ENCODE data around the gene ENPP6.
"Not testable (repeated sequence)": the region's sequence is repeated elsewhere in the genome, so short reads cannot be mapped to it uniquely, and the experiment has no call there.

The ENPP6 gene

DNA sequence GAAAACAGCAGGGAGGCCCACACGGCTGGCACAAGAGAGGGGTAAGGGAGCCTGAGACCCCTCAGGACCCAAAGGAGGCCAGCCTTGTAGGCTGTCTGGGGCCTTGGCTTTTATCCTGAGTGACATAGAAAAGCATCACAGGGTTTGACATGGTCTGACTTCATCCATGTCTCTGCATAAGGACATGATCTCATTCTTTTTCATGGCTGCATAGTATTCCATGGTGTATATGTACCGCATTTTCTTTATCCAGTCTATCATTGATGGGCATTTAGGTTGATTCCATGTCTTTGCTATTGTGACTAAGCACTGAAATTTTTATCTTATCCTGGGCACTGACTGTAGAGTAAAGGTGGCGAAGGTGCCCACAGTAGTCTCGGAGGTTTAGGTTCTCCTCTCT is 166.4 kb downstream of the ENPP6 start:
- DNase-seq, result not testable (repeated sequence)

DNA sequence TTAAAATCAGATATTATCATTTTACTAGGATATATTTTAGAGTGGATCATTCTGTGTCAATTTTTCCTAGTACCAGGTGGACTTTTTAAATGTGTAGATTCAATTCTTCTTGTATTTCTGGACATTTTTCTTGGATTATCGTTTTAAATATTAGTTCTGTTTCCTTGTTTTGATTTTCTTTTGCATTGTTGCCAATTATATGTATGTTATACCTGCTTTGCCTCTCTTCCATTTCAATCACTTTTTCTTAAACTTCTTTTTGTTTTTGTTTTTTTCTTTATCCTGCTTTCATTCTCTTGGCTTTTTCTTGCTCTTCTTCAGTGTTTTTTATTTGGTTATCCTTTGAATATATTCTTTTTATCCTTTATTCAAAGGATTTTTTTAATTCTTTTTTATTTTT is 171.5 kb downstream of the ENPP6 start:
- no peak for DNase-seq

DNA sequence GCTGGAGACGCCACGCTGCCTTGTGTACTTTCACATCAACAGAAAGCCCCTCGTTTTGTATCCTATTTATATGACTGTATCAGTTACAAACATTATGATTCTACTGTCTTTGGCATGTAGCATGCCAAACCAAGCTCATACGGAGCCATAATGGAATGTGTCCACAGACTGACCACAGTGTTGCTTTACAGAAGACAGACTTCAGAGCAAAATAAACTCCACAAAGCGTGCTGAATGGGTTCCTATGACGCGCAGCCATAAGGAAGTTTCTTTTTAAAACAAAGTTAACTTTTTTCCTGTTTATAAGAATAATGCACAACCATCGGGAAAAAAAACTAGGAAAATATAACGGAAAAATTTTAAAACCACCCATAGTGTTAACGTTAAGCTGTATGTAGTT is 176.5 kb downstream of the ENPP6 start:
- no peak for DNase-seq

DNA sequence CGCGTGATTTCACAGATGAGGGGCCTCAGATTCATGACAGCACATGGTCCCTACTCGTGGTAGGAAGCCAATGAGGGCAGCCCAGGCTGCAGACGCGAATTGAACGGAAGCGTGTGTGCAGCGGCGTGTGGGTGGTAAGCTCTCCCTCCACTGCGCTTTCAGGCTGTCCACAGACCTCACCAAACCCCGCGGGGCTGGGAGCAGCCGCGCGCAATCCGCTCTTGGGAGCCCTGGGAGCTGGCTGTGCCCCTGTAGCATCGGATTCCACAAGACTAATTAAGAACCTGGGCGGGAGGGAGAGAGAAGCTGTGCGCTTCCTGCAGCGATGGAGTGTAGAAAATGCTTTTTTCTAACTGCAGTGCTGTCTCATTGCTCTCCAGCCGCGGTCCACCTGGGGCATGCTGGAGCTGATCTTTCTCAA is 177.7 kb downstream of the ENPP6 start:
- DNase-seq, result no peak
